NCI-H69 (cell line): Measurements from ENCODE around the gene SMOC2.
"Not testable (repeated sequence)": the region's sequence is repeated elsewhere in the genome, so short reads cannot be mapped to it uniquely, and the experiment has no call there.

Source experiments
- DNase-seq: peaks from one replicate; lab custom pipeline; 2025; lab: John Stamatoyannopoulos, UW

SMOC2 gene

DNA sequence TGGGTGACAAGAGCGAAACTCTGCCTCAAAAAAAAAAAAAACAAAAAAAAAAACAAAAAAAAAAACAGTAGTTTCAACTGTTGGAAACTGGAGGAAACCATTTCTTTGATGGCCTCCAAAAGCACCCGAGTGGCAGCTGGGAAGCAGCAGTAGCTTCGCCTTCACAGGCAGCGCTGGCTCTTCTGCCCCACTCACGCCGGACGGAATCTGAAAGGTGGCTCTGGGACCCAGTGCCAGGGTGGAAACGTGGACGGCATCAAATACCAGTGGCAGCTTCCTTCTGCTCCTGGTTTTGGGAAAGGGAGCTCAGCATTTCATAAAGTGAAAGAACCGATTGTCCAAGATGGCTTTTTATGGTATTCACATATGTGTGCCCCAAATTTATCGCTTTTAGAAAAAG is 159.4 kb downstream of the SMOC2 start:
- no peak for DNase-seq

GRCh38 chr6:168601111-168601510 is 160.1 kb downstream of the SMOC2 start:
- DNase-seq, result no peak

DNA sequence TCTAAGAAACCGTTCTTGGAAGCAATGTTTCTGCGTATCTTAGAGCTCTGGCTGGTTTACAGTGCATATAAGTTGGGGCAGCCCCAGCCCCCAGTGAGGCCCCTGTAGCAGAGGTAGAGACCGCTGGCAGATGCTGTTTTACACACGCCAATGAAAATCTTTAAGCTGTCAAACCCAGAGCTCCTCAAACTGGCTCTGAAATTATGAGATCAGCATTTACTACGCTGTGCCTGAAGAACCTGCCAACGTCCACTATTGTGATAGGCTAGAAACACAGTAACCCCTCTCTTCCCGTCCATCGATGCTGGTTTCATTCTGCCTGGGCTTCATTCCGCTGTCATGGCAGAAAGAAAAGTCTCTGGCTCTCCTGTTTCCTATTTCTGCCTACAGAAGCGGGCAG is 160.6 kb downstream of the SMOC2 start:
- DNase-seq, result no peak

GRCh38 chr6:168602576-168602975 is 161.6 kb downstream of the SMOC2 start:
- DNase-seq, result no peak

GRCh38 chr6:168603234-168603633 is 162.2 kb downstream of the SMOC2 start:
- DNase-seq, result peak; percentile 11

DNA sequence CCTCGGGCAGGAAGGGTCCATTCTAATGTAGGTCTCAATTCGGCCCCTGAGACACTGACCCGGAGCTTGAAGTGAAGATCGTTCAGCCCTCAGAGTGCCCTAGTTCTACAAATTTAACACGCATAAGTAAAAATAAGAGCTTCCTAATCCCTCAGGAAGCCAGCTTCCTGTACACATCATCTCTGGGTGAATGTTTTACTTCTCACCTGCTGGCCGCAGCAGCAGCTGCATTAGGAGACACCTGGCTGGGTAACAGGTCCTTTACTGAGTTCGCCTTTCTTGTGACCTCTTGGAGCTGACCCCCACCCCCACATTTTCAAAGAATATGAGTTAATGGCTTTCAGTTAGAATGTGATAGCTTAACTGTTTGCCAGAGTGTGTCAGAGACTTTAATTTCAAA is 165.0 kb downstream of the SMOC2 start:
- DNase-seq, result no peak

DNA sequence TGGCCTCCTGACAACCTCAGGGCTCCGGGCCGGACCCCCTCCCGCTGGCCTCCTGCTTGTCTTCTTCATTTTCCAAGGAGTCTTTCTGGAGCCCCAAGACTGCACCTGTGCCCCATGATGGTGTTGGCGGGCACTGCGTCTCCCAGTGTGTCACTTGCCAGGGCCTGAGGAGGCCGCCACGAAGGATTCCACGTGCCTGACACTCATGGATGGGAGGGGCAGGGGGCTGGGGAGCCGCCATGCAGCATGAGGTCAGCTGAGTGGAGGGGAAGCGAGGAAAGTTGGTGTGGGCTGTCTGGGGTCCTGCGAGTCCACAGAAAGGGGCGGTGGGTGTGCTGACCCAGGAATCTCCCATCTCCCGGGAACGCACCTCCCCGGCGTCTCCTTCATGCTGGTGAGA is 165.7 kb downstream of the SMOC2 start:
- DNase-seq, result no peak

DNA sequence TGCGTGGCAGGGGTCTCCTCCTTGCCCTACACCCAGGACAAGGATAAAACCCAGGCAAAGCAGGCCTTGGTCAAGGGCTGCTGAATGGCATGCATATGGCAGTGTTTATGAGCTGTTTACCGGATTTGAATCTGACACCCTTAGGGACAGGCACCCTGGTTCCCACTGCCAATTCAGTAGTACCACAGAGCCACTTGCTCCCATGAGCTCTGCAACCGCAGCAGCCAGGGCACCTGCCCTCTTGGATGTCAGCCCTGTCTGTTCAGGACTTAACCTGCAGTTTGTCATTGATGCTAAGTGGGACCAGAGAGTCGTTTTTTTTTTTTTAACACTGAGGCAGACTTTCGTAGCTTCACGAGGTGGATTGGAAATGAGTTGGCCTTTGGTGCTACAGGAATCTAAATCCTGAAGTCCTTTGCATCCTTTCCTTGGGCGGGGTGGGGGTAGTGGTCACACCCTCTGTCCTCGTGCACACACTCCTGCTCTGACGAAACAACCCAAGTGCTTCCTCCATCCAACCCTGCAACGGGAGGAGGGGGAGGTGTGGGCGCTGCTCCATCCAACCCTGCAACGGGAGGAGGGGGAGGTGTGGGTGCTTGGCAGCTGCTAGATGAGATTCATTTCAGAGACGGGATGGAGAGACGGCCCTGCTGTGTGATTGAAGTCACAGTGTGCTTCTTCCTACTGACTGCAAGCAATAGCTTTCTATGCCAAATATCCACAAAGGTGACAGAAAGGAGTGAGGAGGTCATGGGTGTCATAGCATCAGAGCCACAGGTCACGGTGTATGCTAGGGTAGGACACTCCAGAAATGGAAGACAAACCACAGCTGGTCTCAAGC is 166.5 kb downstream of the SMOC2 start:
- DNase-seq, result peak; percentile 53

- no peak for DNase-seq
Measured at GRCh38 chr6:168608113-168608400, 167.1 kb downstream of the SMOC2 start.

GRCh38 chr6:168609026-168609685 is 168.2 kb downstream of the SMOC2 start:
- DNase-seq, result no peak

- no peak for DNase-seq
Measured at GRCh38 chr6:168609914-168610490, 169.0 kb downstream of the SMOC2 start.

DNA sequence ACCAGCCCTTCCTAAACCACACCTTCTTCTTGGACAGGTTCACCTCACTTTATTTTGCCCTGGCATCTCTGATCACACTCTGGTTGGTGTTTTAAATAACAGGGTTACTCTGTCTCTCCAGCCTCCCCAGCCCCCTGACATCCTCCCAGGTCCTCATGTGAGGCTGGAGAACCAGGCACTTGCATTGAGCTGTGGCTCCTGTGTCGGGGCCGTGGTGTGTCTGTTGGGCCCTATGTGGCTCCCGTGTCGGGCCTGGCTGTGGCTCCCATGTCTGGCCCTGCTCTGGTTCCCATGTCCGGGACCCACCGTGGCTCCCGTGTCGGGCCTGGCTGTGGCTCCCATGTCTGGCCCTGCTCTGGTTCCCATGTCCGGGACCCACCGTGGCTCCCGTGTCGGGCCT is 170.0 kb downstream of the SMOC2 start:
- DNase-seq, result not testable (repeated sequence)

DNA sequence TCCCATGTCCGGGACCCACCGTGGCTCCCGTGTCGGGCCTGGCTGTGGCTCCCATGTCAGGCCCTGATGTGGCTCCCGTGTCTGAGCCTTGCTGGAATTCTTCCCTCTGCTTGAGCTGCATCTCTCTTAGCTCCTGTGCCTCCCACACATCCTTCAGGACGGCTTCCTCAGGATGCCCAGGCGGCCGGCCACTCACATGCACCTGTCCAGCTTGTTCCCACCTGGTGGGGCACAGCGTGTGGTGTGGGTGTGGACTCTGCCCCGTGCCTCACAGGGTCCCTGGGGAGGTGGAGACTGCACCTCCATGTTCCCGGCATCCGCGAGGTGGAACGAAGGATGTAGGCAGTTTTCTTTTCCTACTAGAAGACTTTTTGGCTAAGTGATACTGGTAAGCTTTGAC is 170.7 kb downstream of the SMOC2 start:
- DNase-seq, result no peak

- DNase-seq, result no peak
Measured at GRCh38 chr6:168612586-168612985, 171.6 kb downstream of the SMOC2 start.

- DNase-seq, result no peak
Measured at GRCh38 chr6:168615837-168616236, 174.9 kb downstream of the SMOC2 start.

- peak; percentile 17 for DNase-seq
Measured at GRCh38 chr6:168616816-168617765, 176.1 kb downstream of the SMOC2 start.

DNA sequence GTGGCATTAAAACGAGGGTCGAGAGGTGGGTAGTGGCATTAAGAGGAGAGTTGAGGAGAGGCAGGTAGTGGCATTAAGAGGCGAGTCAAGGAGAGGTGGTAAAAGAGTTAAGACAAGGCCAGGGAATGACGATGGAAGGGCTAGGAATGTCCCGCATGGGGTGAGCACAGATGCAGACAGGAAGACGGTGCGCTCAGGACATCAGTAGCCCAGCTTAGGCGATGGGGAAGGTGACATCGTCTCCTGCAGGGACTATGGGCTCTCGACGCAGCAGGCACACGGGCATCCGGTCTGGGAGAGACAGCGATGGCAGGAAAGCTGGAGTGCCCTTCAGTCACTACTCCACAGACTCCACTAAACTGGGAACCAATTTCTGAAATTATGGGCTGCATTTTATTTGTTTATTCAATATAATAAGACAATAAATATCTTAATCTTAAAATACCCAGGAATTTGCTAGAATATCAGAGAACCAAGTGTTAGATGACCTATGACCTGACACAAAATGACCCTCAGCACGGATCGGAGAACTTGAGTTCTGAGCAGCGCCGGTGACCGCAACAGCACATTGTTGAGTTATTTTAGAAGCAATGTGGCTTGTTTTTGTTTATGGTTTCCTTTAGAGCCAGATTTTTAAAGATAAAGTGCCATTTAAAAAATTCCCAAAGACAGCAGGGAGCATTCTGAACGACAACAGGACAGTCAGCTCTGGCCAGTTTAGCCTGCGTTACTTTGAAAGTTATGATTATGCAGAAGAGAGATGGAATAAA is 177.7 kb downstream of the SMOC2 start:
- DNase-seq, result no peak

GRCh38 chr6:168619560-168620314 is 178.8 kb downstream of the SMOC2 start:
- DNase-seq, result no peak

GRCh38 chr6:168620578-168620977 is 179.6 kb downstream of the SMOC2 start:
- DNase-seq, result no peak

DNA sequence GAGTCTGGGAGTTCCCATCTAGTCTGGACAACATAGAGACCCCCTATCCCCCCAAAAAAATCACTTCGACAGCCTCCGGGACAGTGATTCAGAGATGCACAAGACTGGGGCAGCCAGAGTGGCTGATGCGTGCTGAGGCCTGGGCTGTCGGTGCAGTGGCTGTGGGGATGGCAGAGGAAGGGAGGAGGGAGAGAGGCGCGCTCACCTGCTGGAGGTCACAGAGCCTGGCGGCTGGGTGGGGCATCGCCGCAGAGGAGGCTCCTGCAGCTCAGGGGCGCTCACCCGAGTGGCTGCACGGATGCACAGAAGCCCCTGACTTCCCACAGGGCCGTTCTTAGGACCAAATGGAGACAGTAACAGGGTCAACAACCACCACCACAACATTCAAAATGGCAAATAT is 182.8 kb downstream of the SMOC2 start:
- DNase-seq, result peak; percentile 8

GRCh38 chr6:168624540-168624939 is 183.6 kb downstream of the SMOC2 start:
- DNase-seq, result no peak
